Stimulated activated CD4-positive, alpha-beta T cell treated with anti-CD3 and anti-CD28 coated beads, Interleukin-1b, Interleukin-23, amount 100 ng/mL, for 48 hours (primary cell): Measurements from ENCODE around the gene TFDP3.

ENCODE experiments used
- DNase-seq: peaks from one replicate; pipeline ENCODE4 v3.0.0-alpha.2; 2020

The TFDP3 gene, protein sequence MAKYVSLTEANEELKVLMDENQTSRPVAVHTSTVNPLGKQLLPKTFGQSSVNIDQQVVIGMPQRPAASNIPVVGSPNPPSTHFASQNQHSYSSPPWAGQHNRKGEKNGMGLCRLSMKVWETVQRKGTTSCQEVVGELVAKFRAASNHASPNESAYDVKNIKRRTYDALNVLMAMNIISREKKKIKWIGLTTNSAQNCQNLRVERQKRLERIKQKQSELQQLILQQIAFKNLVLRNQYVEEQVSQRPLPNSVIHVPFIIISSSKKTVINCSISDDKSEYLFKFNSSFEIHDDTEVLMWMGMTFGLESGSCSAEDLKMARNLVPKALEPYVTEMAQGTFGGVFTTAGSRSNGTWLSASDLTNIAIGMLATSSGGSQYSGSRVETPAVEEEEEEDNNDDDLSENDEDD

DNA sequence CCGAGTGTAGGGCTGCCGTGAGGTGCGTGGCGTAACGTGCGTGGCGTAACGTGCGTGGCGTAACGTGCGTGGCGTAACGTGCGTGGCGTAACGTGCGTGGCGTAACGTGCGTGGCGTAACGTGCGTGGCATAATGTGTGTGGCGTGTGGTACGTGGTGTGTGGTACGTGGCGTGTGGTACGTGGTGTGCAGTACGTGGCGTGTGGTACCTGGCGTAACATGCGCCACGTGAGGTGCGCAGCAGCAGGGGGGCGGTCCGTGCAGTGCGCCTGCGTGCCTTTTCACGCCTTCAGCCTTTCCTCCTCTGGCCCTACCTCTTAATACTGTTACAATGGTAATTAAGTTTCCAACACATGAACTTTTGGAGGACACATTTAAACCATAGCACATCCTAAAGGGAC lies at the start of gene TFDP3:
Gene TFDP3, minus strand, starts transcription at position 26 of the 400 bp plus-strand sequence. CDS start 95 bp downstream, outside the sequence.
- no peak for DNase-seq

DNA sequence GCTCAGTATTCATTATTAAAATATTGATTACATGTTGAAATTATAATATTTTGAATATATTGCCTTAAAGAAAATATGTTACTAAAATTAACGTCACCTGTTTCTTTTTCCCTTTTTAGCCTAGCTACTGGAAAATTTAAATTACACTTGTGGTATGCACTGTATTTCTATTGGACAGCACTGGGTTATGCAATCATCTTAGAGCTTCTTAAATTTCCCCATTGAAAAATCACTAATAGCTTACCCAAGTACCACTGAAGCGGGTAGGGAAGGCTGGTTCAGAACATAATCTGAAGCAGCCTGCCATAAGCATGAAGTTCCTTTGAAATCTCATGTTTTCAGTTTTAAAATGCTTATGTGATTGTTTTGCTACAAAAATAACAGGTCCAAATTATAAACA lies 49.5 kb upstream of the TFDP3 start:
- DNase-seq = no peak

- no peak for DNase-seq
Observed at GRCh38 chrX:133265331-133265730, 47.2 kb upstream of the TFDP3 start.

DNA sequence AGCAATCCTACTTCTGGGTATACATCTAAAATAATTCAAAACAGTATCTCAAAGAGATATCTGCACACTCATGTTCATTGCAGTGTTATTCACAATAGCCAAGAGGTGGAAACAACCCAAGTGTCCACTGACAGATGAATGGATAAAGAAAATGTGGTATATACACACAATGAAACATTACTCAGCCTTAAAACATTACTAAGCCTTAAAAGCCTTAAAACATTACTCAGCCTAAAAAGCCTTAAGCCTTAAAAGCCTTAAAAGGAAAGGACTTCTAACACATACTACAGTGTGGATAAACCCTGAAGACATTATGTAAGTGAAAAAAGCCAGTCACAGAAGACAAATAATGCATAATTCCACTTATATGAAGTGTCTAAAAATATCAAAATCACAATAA lies 40.3 kb upstream of the TFDP3 start:
- no peak for DNase-seq

- no peak for DNase-seq
Observed at GRCh38 chrX:133254666-133255065, 36.5 kb upstream of the TFDP3 start.

GRCh38 chrX:133251204-133251603 lies 33.0 kb upstream of the TFDP3 start:
- DNase-seq = no peak

GRCh38 chrX:133250184-133251100 lies 32.3 kb upstream of the TFDP3 start:
- DNase-seq = no peak

GRCh38 chrX:133249266-133250058 lies 31.3 kb upstream of the TFDP3 start:
- DNase-seq = no peak

DNA sequence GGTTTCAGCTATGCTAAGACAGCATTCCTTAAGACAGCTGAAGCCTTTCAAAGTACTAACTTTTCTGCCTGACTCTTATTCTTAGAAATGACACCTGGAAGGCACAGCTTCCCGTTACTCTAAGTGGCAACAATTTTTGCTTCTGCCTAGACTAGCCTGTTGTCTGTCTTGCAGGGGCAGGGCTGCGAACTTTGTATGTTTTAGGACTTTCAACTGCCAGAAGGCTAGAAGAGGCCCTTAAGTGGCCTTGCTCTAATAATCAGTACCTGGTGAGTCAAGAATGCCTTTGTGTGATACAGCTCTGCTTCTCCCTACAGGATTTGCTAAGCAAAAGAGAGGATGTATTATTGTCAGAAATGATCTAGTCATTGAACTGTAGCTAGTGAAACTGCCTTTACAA lies 30.0 kb upstream of the TFDP3 start:
- no peak for DNase-seq

DNA sequence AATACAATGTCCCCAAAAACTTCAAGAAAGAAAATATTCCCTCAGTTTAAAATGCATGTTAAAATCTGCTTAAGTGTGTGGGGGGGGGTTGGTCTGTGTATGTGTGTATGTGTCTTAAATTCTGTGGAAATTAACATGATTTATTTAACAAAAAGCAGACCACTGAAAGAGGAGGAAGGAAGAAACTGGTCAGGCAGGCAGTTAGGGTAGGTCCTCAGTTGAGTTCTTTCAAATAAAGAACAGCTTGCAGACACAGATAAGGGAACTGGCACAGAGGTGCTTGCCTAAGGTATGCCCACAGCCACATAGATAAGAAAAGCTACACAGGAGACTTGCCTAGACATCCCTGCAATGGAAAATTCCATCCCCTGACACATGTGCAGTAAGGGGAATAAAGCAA lies 28.8 kb upstream of the TFDP3 start:
- DNase-seq = no peak

- DNase-seq = no peak
Observed at GRCh38 chrX:133235830-133236229, 17.7 kb upstream of the TFDP3 start.

DNA sequence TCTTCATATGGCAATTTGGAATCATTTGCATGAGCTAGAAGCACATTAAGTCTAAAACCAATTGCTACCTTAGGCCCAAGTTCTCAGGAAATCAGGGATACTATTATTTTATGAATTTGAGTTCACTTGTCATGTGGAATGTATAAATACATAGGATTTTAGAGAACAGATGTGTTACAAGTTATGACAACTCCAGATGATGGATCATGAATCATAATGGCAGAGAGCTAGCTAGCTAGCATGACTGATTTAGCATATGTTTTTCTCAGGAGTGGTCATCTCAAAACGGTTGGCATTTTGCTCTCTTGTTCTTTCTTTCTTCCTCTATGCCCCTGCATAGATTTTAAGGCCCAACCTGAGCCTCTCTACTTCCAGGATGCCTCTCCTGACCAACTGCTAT lies 14.2 kb upstream of the TFDP3 start:
- no peak for DNase-seq

DNA sequence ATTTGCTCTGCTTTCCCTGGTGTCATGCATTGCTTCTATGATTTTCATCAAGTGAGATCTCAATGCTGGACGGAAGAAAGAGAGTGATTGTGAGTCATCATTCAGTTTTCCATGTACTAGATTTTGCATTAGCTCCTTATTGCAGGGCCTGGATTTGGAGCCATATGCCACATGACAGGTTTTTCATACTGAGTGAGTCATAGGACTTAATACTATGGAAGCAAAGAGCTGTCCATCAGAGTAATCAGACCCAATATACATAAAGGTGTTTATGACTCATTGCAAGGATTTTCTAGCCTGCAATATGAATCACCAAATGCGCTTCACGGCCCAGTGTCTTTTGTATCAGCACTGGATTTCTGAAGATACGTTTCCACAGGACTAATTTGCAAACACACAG lies 11.2 kb upstream of the TFDP3 start:
- no peak for DNase-seq

GRCh38 chrX:133215747-133216146 lies 2.4 kb downstream of the TFDP3 start:
- DNase-seq = no peak

GRCh38 chrX:133215017-133215416 lies 3.1 kb downstream of the TFDP3 start:
- DNase-seq = no peak

GRCh38 chrX:133214301-133214700 lies 3.9 kb downstream of the TFDP3 start:
- no peak for DNase-seq

GRCh38 chrX:133213117-133213516 lies 5.0 kb downstream of the TFDP3 start:
- DNase-seq = no peak

DNA sequence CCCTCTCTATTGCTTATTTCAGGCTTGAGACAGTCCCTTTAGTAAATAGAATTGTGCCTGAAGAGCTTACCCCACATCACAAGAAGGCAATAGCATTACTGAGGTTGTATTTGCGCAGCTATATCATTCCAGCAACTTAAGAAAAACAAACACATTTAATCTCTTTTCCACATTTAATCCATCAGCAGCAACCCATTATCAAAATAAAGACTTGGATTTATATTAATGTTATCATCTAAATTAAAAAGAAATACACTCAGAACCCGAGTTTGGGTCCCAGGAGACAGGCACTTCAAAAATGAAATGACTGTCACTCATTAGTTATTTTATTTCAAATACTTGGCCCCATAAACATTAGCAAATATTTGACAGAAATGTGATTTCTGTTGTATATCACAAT lies 10.4 kb downstream of the TFDP3 start:
- DNase-seq = no peak

- no peak for DNase-seq
Observed at GRCh38 chrX:133191739-133192039, 26.5 kb downstream of the TFDP3 start.

GRCh38 chrX:133190877-133191738 lies 27.0 kb downstream of the TFDP3 start:
- DNase-seq = no peak

GRCh38 chrX:133189195-133189594 lies 29.0 kb downstream of the TFDP3 start:
- no peak for DNase-seq

DNA sequence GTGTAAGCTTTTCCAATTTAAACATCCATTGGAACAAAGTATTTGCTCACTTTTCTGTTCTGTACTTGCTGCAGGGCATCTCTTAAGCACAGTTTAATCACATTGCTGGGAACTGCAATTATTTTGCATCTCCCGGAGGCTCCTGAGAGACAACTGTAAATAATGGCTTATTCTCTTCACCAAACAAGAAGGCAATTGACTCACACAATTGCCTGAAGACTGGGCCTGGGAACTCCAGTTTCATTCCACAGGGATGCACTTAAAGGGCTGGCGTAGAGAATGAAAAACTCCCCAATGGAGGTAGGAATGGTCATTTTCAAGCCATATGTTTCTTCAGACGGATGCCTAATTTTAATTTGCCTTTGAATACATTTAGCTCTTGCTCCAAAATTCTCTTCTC lies 29.5 kb downstream of the TFDP3 start:
- DNase-seq = no peak
